Suprapubic skin (tissue), 3 donors: ENCODE data around the gene PGBD5.

Experiments used
- CTCF ChIP-seq, 2 donors: fragments of 200-600 bp in 1 of 2; fragments of 450-650 bp in 1 of 2; sonication (generic) in 1 of 2; IDR thresholded peaks; one replicate each; pipeline ENCODE4 v1.5.1; 2016 to 2019; ENCODE audit warnings: antibody characterized with exemption in 2 of 2, mild to moderate bottlenecking in 1 of 2, moderate library complexity in 1 of 2
- POLR2AphosphoS5 ChIP-seq, 3 donors: sonication (generic); formaldehyde crosslinking; IDR thresholded peaks; one replicate each; pipeline ENCODE4 v1.6.1; 2017; ENCODE audit warnings: antibody characterized with exemption in 3 of 3

- TF ChIP-seq POLR2AphosphoS5 (IDR thresholded peaks at IDR 0.05) = no peak
- TF ChIP-seq CTCF (IDR thresholded peaks at IDR 0.05) = no peak
These were observed 94.1 kb downstream of the PGBD5 start for GRCh38 chr1:230332061-230332460.
